HG02943 (cell line): ENCODE data around the gene SAYSD1.

ENCODE experiments used
- ATAC-seq: cut with Tn5 transposase; IDR thresholded peaks from one replicate; pipeline ENCODE4 v1.9.1; 2021; ENCODE audit warnings: mild to moderate bottlenecking, low read depth, moderate library complexity; ENCODE audit not compliant: unreplicated experiment

Gene SAYSD1

GRCh38 chr6:39111280-39111679, 3.7 kb downstream of the SAYSD1 start:
- no peak for ATAC-seq

- ATAC-seq, result no peak
Measured at GRCh38 chr6:39108041-39108839, 6.7 kb downstream of the SAYSD1 start.

GRCh38 chr6:39107641-39108040, 7.3 kb downstream of the SAYSD1 start:
- ATAC-seq, result no peak

DNA sequence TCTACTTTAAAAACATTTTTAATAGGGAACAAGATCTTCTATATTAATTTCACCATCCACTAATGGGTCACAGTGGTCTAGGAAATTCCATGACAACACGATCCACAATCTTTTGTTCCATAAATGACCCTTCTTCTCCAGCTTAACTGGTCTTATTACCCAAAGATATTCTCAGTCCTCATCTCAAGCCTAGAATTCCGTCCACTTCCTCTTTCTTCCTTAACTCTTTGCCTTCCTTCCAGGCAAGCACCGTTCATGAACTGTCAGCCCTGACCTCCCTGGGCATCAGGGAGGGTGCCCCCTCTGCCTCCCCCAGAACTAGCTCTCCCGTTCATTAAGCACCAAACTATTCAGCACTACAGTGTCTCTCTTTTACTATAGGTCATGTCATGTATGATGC, 8.0 kb downstream of the SAYSD1 start:
- no peak for ATAC-seq

DNA sequence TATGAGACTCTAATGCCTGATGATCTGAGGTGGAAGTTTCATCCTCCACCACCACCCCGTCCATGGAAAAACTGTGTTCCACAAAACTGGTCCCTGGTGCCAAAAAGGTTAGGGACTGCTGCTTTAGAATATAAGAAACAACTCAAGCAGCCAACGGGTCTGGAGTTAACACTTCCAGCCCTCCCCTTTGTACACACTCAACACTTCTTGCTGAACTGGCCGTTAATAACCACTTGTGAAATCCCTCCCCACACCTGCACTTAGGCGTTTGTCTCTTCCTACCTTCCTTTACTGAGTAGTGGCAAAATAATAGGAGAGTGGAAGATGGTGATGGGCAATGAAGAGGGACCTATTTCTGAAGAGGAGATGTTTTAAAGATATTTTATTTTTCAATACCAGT, 10.5 kb downstream of the SAYSD1 start:
- ATAC-seq, result no peak

- ATAC-seq, result no peak
Measured at GRCh38 chr6:39102821-39103136, 12.2 kb downstream of the SAYSD1 start.

DNA sequence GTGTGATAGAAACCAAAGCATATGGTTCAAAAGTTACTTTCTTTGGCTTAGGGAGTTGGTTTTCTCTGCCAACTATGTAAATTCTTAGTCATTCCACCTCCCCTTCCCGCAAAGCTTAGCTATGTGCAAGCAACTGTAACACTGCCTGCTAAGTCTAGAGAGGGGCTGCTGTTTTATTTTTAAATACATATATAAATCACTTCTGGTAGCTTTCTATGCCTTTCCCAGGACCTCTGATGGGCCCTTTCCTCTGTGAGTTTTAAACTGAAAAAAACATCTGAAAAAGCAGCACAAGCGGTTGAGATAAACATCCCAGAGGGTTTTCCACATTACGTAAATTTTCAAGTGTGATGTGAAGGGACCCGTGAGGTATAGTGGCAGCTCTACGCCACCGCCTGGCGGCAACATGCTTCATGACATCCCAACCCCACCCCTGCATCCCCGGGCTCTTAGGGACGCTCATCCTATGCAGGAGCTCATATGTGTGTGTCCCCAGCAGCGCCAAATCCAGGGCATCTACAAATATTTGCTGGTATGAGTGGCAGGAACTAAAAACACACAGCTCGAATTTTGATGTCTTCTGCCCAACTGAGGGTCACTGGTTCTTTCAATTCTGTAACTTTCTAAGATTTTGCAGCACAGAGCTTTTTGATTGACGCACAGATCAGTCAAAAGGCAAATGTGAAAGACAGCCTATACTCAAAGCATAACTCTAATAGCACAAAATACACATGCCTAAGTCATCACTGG, 12.7 kb downstream of the SAYSD1 start:
- no peak for ATAC-seq

GRCh38 chr6:39100358-39100757, 14.6 kb downstream of the SAYSD1 start:
- ATAC-seq, result no peak

DNA sequence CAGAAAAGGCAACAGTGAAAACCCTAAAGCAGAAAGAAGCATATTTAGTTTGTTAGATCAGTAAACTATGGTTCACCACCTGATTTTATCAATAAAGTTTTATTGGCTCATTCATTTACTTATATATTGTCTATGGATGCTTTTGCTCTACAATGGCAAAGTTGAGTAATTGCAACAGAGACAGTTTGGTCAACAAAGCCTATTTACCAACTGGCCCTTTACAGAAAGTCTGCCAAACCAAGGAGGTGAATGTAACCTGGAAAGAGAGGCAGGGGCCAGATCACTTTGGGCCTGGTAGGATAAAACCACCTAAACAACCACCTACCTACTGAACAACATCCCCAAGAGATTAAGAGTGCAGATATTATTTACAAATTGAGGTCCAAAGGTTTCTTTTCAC, 19.4 kb downstream of the SAYSD1 start:
- ATAC-seq, result no peak

GRCh38 chr6:39093149-39093708, 21.8 kb downstream of the SAYSD1 start:
- ATAC-seq, result no peak

DNA sequence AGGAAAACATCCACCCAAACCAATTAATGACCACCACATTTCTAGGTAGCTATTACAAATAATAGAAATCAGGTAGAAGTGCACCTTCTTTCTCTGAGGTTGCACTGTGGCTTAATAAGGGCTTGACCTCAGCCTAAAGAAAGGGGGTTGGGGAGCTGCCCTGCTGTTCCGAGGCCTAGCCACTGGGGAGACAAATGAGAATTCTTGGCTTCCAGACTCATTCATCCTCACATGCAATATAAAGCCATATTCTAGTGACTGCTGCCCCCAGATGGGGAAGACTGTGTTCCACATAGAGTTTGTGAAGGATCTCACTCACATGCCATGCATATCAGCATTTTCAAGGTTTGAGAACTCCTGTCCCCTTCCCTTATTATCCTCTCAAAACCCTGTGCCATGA, 22.9 kb downstream of the SAYSD1 start:
- ATAC-seq, result no peak

GRCh38 chr6:39091220-39091619, 23.8 kb downstream of the SAYSD1 start:
- no peak for ATAC-seq

DNA sequence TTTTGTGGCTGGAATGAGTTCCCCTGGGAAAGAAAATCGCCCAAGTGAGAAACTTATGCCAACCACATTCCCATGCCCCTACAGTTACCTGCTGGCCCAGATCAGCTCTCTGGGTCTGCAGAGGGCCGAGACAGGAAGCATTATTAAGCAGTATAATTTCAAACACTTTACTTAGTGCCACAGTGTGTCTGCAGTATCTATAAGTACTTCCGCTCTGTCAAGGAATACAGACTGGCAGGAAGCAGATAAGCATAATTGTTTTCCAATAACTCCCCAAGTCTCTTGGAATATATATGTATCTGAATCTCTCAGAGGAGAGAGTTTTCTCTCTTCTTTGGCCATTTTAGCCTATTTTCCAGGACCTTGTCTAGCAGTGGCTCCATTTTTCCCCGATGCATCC, 24.9 kb downstream of the SAYSD1 start:
- ATAC-seq, result no peak

- ATAC-seq, result no peak
Measured at GRCh38 chr6:39088331-39088730, 26.7 kb downstream of the SAYSD1 start.

DNA sequence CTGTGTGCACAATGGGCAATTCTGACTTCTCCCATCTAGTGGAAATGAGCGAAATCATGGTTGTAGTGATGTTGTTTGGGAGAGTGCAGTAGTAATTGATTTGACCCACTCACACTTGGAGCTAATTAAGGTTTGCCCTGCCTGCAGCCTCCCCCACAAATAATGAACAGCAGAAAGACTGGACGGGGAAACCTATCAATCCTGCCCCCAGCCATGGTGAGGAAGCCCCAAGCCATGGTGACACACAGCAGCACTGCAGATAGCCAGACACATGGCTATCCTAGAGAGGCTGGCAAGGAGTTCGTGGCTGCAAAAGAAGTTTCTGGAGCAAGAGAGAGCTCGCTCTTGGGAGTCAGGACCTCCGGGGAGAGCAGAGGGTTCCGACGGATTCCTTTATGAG, 27.8 kb downstream of the SAYSD1 start:
- no peak for ATAC-seq

DNA sequence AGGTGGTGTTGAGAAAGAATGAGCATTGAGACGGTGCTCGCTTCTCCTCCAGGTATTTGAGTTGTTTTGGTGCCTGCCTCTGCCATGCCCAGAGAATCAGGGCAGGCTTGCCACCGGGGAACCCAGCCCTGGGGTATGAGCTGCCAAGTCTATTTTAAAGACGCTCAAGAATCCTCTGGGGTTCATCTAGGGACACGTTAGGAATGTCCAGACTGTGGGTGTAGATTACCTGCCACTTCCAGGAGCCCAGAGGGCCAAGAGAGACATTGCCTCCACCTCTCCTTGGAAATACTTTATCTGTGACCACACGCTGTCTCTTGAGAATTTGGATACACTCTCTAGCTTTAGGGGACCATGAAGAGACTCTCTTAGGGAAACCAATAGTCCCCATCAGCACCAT, 28.3 kb downstream of the SAYSD1 start:
- ATAC-seq, result no peak

DNA sequence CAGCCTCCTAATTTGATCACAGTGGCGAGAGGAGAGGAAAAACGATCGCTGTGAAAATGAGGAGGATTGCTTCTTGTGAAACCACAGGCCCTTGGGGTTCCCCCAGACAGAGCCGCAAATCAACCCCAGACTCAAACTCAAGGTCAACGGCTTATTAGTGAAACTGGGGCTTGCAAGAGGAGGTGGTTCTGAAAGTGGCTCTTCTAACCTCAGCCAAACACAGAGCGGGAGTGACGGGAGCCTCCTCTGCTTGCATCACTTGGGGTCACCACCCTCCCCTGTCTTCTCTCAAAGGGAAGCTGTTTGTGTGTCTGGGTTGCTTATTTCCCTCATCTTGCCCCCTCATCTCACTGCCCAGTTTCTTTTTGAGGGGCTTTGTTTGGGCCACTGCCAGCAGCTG, 28.7 kb downstream of the SAYSD1 start:
- ATAC-seq, result no peak

DNA sequence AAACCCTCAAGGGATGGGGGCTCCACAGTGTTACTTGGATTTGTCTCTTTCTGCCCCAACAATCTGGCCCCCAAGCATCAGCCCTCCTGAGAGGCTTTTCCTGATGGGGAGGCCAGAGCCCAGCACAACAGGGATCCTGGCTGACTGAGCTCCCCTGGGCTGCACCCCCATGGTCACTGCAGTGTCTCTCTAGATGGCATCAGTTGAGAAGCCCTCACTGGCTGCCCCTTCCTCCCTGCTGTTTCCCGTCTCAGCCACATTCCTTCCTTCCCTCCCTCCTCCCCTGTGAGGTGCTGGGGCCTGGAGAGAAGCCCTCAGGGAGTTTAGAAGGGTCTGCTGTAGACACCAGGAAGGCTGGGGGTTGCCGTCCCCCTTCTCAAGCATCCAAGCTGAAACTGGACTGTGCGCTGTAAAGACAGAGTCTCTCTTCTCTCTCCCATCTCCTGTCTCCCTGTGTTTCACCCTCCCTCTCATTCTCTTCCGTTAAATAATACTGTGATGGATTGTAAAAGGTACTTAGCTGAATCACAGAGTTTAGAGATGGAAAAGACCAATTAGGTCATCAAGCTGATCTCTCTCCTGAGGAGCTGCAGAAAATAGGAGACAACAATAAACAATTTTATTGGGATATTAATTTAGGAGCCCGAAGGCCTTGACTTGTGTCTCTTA, 29.7 kb downstream of the SAYSD1 start:
- ATAC-seq, result no peak

GRCh38 chr6:39084506-39084905, 30.5 kb downstream of the SAYSD1 start:
- ATAC-seq, result no peak

GRCh38 chr6:39083231-39083634, 31.8 kb downstream of the SAYSD1 start:
- no peak for ATAC-seq

- ATAC-seq, result no peak
Measured at GRCh38 chr6:39082310-39082709, 32.7 kb downstream of the SAYSD1 start.
